GM20000 (cell line): Measurements from ENCODE around the gene PACRGL.
"Not testable (repeated sequence)": the region's sequence is repeated elsewhere in the genome, so short reads cannot be mapped to it uniquely, and the experiment has no call there.

Experiments
- DNase-seq: peaks from one replicate; pipeline ENCODE4 v3.0.0; 2012; ENCODE audit warnings: low spot score
- CTCF ChIP-seq: IDR thresholded peaks from 2 replicates; pipeline ENCODE4 v1.5.1; 2012; ENCODE audit warnings: mild to moderate bottlenecking, control low read depth; ENCODE audit errors: extremely low read depth, missing control alignments

PACRGL gene

GRCh38 chr4:20723019-20723418, 22.8 kb downstream of the PACRGL start:
- no peak for DNase-seq

GRCh38 chr4:20723463-20723862, 23.2 kb downstream of the PACRGL start:
- no peak for TF ChIP-seq CTCF

More at GRCh38 chr4:20723019-20723418, 22.8 kb downstream of the PACRGL start:
- TF ChIP-seq CTCF = no peak

GRCh38 chr4:20724915-20725314, 24.7 kb downstream of the PACRGL start:
- DNase-seq = no peak
- TF ChIP-seq CTCF = no peak

More at GRCh38 chr4:20723463-20723862, 23.2 kb downstream of the PACRGL start:
- DNase-seq = no peak

- DNase-seq = no peak
- TF ChIP-seq CTCF = no peak
Measured at GRCh38 chr4:20735931-20736330, 35.7 kb downstream of the PACRGL start.

- DNase-seq = not testable (repeated sequence)
Measured at GRCh38 chr4:20746000-20746399, 45.7 kb downstream of the PACRGL start.

GRCh38 chr4:20752641-20753040, 52.4 kb downstream of the PACRGL start:
- DNase-seq = no peak
- no peak for TF ChIP-seq CTCF

GRCh38 chr4:20754036-20754435, 53.8 kb downstream of the PACRGL start:
- no peak for TF ChIP-seq CTCF
- DNase-seq = no peak

- no peak for TF ChIP-seq CTCF
- no peak for DNase-seq
Measured at GRCh38 chr4:20760053-20760452, 59.8 kb downstream of the PACRGL start.
